ENCODE results near the gene UGT1A8. TPM values are rescaled to one million over a fixed set of nuclear protein-coding genes. Genes with fewer than 3 reads are reported as not detected.

UGT1A8 gene
- total and polyA plus RNA-seq, 2 donors (not counting 3 experiments of a cell fraction or from before 2014, with no cell fraction given): not detected

DNA sequence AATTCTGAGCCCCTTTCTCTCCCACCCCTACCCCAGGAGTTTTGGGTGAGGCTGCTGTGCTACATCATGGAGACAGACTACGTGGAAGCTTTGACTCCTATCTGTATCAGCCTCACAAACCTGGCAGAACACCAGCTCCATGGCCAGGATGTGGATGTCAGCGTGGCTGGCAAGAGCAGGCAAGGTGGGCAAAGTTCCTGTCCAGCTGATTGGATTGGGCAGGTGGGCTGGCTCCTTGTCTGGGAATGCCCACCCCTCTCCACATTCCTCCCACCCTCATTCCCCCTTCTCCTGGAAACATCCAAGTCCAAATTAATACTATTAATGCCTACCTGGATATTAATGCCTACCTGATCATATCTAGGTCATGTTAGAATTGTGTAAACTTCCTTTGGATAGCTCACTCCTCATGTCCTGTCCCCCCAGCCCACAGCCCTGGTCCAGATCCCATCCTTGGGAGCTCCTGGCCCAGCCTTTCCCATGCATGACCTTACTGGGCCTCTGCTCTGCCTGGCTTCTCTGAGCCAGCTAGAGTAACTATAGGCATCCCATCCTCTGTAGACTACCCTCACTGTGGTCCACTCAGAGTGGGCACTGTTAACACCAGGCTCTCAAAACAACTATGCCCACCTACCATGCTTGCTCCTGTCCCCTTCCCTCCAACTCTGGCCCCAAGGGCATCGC lies 184.8 kb downstream of the UGT1A8 start:
- intact Hi-C loops (cut with micrococcal nuclease): no loop called here
- H3K36me3 ChIP-seq (ENCODE audit: control insufficient read depth in 2 of 2, extremely low read depth in 1 of 2, insufficient read depth in 2 of 2, low read length in 2 of 2): no peaks in the 10 kb centered on the region
- no peaks in the 10 kb centered on the region for H3K9me1 ChIP-seq (replicated peaks; ENCODE audit: control insufficient read depth, extremely low read depth, insufficient read depth, low read length)
- H2AFZ ChIP-seq (ENCODE audit: low read depth, low read length): no peak overlapping the region
- FAIRE-seq: no peak
- no peak overlapping the region for H3K27ac ChIP-seq (ENCODE audit: insufficient read depth, low read depth, low read length)
- TF ChIP-seq GATA2 (IDR thresholded peaks at IDR 0.05; ENCODE audit: insufficient read depth, insufficient read length, low read depth, low read length) (no peak), POLR2AphosphoS5 (IDR thresholded peaks at IDR 0.05; ENCODE audit: insufficient read depth, low read depth, low read length) (no peak), JUN (IDR thresholded peaks at IDR 0.05; ENCODE audit: borderline replicate concordance, insufficient read depth, insufficient read length, low read depth) (no peak), MYC (IDR thresholded peaks at IDR 0.05; ENCODE audit: low read depth, low read length) (no peak), POLR2A (IDR thresholded peaks at IDR 0.05; ENCODE audit: low read depth, low read length) (no peak), FOS (IDR thresholded peaks at IDR 0.05; ENCODE audit: borderline replicate concordance, insufficient read depth, low read length) (no peak), CTCF (IDR thresholded peaks at IDR 0.05; ENCODE audit: extremely low read depth in 1 of 2, insufficient read depth in 1 of 2, low read depth in 1 of 2, low read length in 2 of 2) (no peak), EZH2 (IDR thresholded peaks at IDR 0.05; ENCODE audit: borderline replicate concordance, low read depth, low read length, severe bottlenecking) (no peak), MAX (IDR thresholded peaks at IDR 0.05; ENCODE audit: insufficient read depth, insufficient read length) (no peak)
- no peak overlapping the region for H3K4me2 ChIP-seq (ENCODE audit: insufficient read depth, low read length)
- ChIA-PET CTCF (no interaction called here), POLR2A (no interaction called here)
- dilution Hi-C loops (cut with MboI; ENCODE audit: extremely low pct_ligation_motif_present, low sequenced_read_pairs): no loop called here
- H3K9ac ChIP-seq (replicated peaks; ENCODE audit: extremely low read depth, insufficient read depth, low read length): no peak overlapping the region
- BruUV-seq (replicated peaks): no TSS peak
- H3K27me3 ChIP-seq (ENCODE audit: control insufficient read depth in 2 of 2, insufficient read depth in 2 of 2, low read length in 2 of 2): no peaks in the 10 kb centered on the region
- H3K79me2 ChIP-seq (ENCODE audit: control insufficient read depth, insufficient read depth, low read length): no peaks in the 10 kb centered on the region
- no peaks in the 10 kb centered on the region for H3K9me3 ChIP-seq (replicated peaks; ENCODE audit: control insufficient read depth, insufficient read depth, low read length)
- no peaks in the 10 kb centered on the region for H3K4me1 ChIP-seq (ENCODE audit: control insufficient read depth, extremely low read depth, insufficient read depth, low read length)
- no peak overlapping the region for H3K4me3 ChIP-seq (replicated peaks in 1 of 3; ENCODE audit: insufficient read depth in 1 of 3, low read depth in 1 of 3, low read length in 3 of 3)
- DNase-seq (ENCODE audit: low read depth, low spot score): no peak
- H4K20me1 ChIP-seq (replicated peaks; ENCODE audit: control insufficient read depth, extremely low read depth, insufficient read depth, low read length): no peaks in the 10 kb centered on the region

Data from endothelial cell of umbilical vein (primary cell).